H1 (cell line): ENCODE measurements around the gene DCTPP1. TPM values are rescaled to one million over a fixed set of nuclear protein-coding genes. Genes with fewer than 3 reads are reported as not detected.

Source experiments
- CTCF ChIA-PET: fragments of 300-600 bp; sonication (Branson Sonifier 250); formaldehyde crosslinking; loops from one replicate; lab custom pipeline; 2021; ENCODE audit not compliant: partially characterized antibody; lab: Charles Lee
- POLR2A ChIA-PET: fragments of 300-600 bp; sonication (Branson Sonifier 250); formaldehyde crosslinking; loops from one replicate; lab custom pipeline; 2021; ENCODE audit warnings: inconsistent platforms; ENCODE audit not compliant: partially characterized antibody; lab: Charles Lee
- DNase-seq, 2 experiments: peaks; one replicate each; pipeline versions ENCODE4 v3.0.0 to v3.0.0-alpha.2; 2010 to 2022; ENCODE audit warnings: low spot score in 2 of 2, low read depth in 1 of 2, mixed read lengths in 1 of 2
- FAIRE-seq: peaks from 2 replicates; lab custom pipeline; 2011; peaks lifted over from hg19 to GRCh38; lab: Jason Lieb, UNC
- H2AFZ ChIP-seq: 2 replicates; pipeline ENCODE4 v1.8.1; 2012; ENCODE audit warnings: low read length, inconsistent platforms
- H2AK5ac ChIP-seq: 2 replicates; pipeline ENCODE4 v1.6.1; 2013; ENCODE audit warnings: low read depth, low read length
- H2BK120ac ChIP-seq: replicated peaks from 2 replicates; pipeline ENCODE3; 2013; ENCODE audit warnings: low read depth, low read length, inconsistent platforms
- H2BK12ac ChIP-seq: 2 replicates; pipeline ENCODE4 v1.6.1; 2013; ENCODE audit warnings: low read depth, low read length
- H2BK15ac ChIP-seq: 2 replicates; pipeline ENCODE4 v1.6.1; 2013; ENCODE audit warnings: low read length
- H2BK20ac ChIP-seq: 2 replicates; pipeline ENCODE4 v1.6.1; 2013; ENCODE audit warnings: low read length
- H2BK5ac ChIP-seq: 2 replicates; pipeline ENCODE4 v1.6.1; 2013; ENCODE audit warnings: low read depth, low read length
- H3K14ac ChIP-seq: 2 replicates; pipeline ENCODE4 v1.6.1; 2013; ENCODE audit warnings: inconsistent platforms; ENCODE audit not compliant: insufficient read length
- H3K18ac ChIP-seq: 2 replicates; pipeline ENCODE4 v1.6.1; 2013; ENCODE audit warnings: low read length; ENCODE audit errors: extremely low read depth
- H3K23ac ChIP-seq: 2 replicates; pipeline ENCODE4 v1.6.1; 2013; ENCODE audit warnings: inconsistent platforms; ENCODE audit not compliant: insufficient read length
- H3K23me2 ChIP-seq: 2 replicates; pipeline ENCODE4 v1.6.1; 2013; ENCODE audit warnings: low read depth, low read length
- H3K27ac ChIP-seq: 2 replicates; pipeline ENCODE4 v1.6.1; 2011; ENCODE audit warnings: low read depth, low read length, inconsistent platforms
- H3K27me3 ChIP-seq, 4 experiments: replicated peaks in 1 of 4; 1 replicate in 1 of 4; 2 replicates in 3 of 4; pipeline versions ENCODE4 v1.6.1 to v1.8.1; 2011 to 2013; ENCODE audit warnings: low read length in 3 of 4, mild to moderate bottlenecking in 3 of 4, inconsistent platforms in 2 of 4, mixed read lengths in 2 of 4, moderate library complexity in 1 of 4; ENCODE audit not compliant: control insufficient read depth in 3 of 4, insufficient read depth in 3 of 4; ENCODE audit errors: extremely low read depth in 1 of 4
- H3K36me3 ChIP-seq, 4 experiments: 2 replicates each; pipeline versions ENCODE4 v1.6.1 to v1.8.1; 2011 to 2013; ENCODE audit warnings: mild to moderate bottlenecking in 4 of 4, low read length in 3 of 4, moderate library complexity in 2 of 4, control low read depth in 1 of 4, inconsistent platforms in 1 of 4; ENCODE audit not compliant: insufficient read depth in 4 of 4, control insufficient read depth in 2 of 4
- H3K4ac ChIP-seq: replicated peaks from 2 replicates; pipeline ENCODE3; 2013; ENCODE audit warnings: low read length, low read depth, mixed read lengths, inconsistent platforms; ENCODE audit not compliant: insufficient read length
- H3K4me1 ChIP-seq, 4 experiments: replicated peaks in 1 of 4; 1 replicate in 1 of 4; 2 replicates in 3 of 4; pipeline versions ENCODE4 v1.6.1 to v1.8.1; 2011 to 2013; ENCODE audit warnings: low read length in 3 of 4, inconsistent platforms in 2 of 4, mixed read lengths in 1 of 4; ENCODE audit not compliant: insufficient read depth in 4 of 4, control insufficient read depth in 3 of 4
- H3K4me2 ChIP-seq, 2 experiments: 2 replicates each; pipeline versions ENCODE4 v1.6.1 to v1.8.1; 2011 to 2013; ENCODE audit warnings: low read depth in 2 of 2, low read length in 2 of 2, control low read depth in 1 of 2, inconsistent platforms in 1 of 2, mild to moderate bottlenecking in 1 of 2; ENCODE audit not compliant: insufficient read depth in 1 of 2
- H3K4me3 ChIP-seq, 4 experiments: fragments of 200-600, 300-600 bp in 1 of 4; sonication (generic), shearing (Covaris generic), sonication (Bioruptor Twin) in 1 of 4; 2 replicates each; pipeline versions ENCODE4 v1.5.1 to v1.8.1; 2011 to 2016; ENCODE audit warnings: low read length in 4 of 4, low read depth in 3 of 4, control low read depth in 2 of 4, inconsistent platforms in 2 of 4, mild to moderate bottlenecking in 2 of 4, mixed read lengths in 1 of 4, moderate library complexity in 1 of 4; ENCODE audit not compliant: insufficient read depth in 2 of 4; ENCODE audit errors: extremely low read depth in 1 of 4
- H3K56ac ChIP-seq: replicated peaks from 2 replicates; pipeline ENCODE3; 2013; ENCODE audit warnings: low read depth, mild to moderate bottlenecking, mixed read lengths, low read length, inconsistent platforms; ENCODE audit not compliant: insufficient read length
- H3K79me1 ChIP-seq: 2 replicates; pipeline ENCODE4 v1.6.1; 2013; ENCODE audit warnings: low read depth, low read length, control low read depth
- H3K79me2 ChIP-seq, 2 experiments: 2 replicates each; pipeline versions ENCODE4 v1.6.1 to v1.8.1; 2012 to 2013; ENCODE audit warnings: low read length in 2 of 2, mild to moderate bottlenecking in 2 of 2, inconsistent platforms in 1 of 2; ENCODE audit not compliant: insufficient read depth in 2 of 2, control insufficient read depth in 1 of 2
- H3K9ac ChIP-seq, 4 experiments: replicated peaks in 1 of 4; 1 replicate in 1 of 4; 2 replicates in 3 of 4; pipeline versions ENCODE4 v1.6.1 to v1.8.1; 2011 to 2013; ENCODE audit warnings: low read depth in 3 of 4, low read length in 3 of 4, control low read depth in 2 of 4, mild to moderate bottlenecking in 2 of 4, moderate library complexity in 2 of 4, inconsistent platforms in 1 of 4; ENCODE audit errors: extremely low read depth in 1 of 4
- H3K9me3 ChIP-seq, 2 experiments: 2 replicates each; pipeline versions ENCODE4 v1.6.1 to v1.8.1; 2012 to 2013; ENCODE audit warnings: mild to moderate bottlenecking in 2 of 2, moderate library complexity in 2 of 2, control low read depth in 1 of 2, inconsistent platforms in 1 of 2, low read depth in 1 of 2, low read length in 1 of 2, mixed read lengths in 1 of 2; ENCODE audit not compliant: insufficient read depth in 2 of 2
- H4K20me1 ChIP-seq, 2 experiments: replicated peaks in 1 of 2; 2 replicates each; pipeline versions ENCODE3 to v1.8.1; 2011 to 2013; ENCODE audit warnings: inconsistent platforms in 2 of 2, low read length in 2 of 2, mild to moderate bottlenecking in 1 of 2; ENCODE audit not compliant: insufficient read depth in 2 of 2, control insufficient read depth in 1 of 2
- H4K5ac ChIP-seq: 2 replicates; pipeline ENCODE4 v1.6.1; 2013; ENCODE audit warnings: low read length, low read depth, mixed read lengths, inconsistent platforms; ENCODE audit not compliant: insufficient read length
- H4K8ac ChIP-seq: 2 replicates; pipeline ENCODE4 v1.8.0; 2013; ENCODE audit warnings: mild to moderate bottlenecking, moderate library complexity, low read length, inconsistent platforms; ENCODE audit not compliant: insufficient read depth; ENCODE audit errors: extremely low read depth
- H4K91ac ChIP-seq: replicated peaks from 2 replicates; pipeline ENCODE3; 2013; ENCODE audit warnings: low read length, mixed read lengths, inconsistent platforms; ENCODE audit not compliant: insufficient read length
- CBX5 ChIP-seq: fragments of 300-800, 300-1000 bp; sonication (generic); IDR thresholded peaks from 2 replicates; pipeline ENCODE4 v1.7.1; 2016; ENCODE audit warnings: antibody characterized with exemption, low read length, low read depth
- EGR1 ChIP-seq: IDR thresholded peaks from 2 replicates; pipeline ENCODE4 v1.6.1; 2011; ENCODE audit warnings: low read depth, low read length, borderline replicate concordance
- MAFK ChIP-seq: IDR thresholded peaks from 2 replicates; pipeline ENCODE4 v1.6.1; 2012; ENCODE audit warnings: low read depth, mild to moderate bottlenecking, improper control_type of control experiment, low read length
- POLR2AphosphoS5 ChIP-seq: IDR thresholded peaks from 2 replicates; pipeline ENCODE4 v1.6.1; 2011; ENCODE audit warnings: low read depth, low read length
- RNF2 ChIP-seq: fragments of 200-900, 300-1000 bp; sonication (generic); IDR thresholded peaks from 2 replicates; pipeline ENCODE4 v1.7.1; 2016; ENCODE audit warnings: borderline replicate concordance, low read depth, mild to moderate bottlenecking, antibody characterized with exemption, low read length; ENCODE audit not compliant: poor library complexity, severe bottlenecking; ENCODE audit errors: missing control alignments
- RXRA ChIP-seq: IDR thresholded peaks from 2 replicates; pipeline ENCODE4 v1.6.1; 2011; ENCODE audit warnings: low read depth, mild to moderate bottlenecking, low read length, moderate library complexity; ENCODE audit not compliant: insufficient read depth
- SP4 ChIP-seq: IDR thresholded peaks from 2 replicates; pipeline ENCODE4 v1.6.1; 2012; ENCODE audit warnings: low read length, inconsistent platforms
- SUZ12 ChIP-seq: fragments of 200-600 bp; sonication (generic); IDR thresholded peaks from 2 replicates; pipeline ENCODE4 v1.6.1; 2012; ENCODE audit warnings: mild to moderate bottlenecking, inconsistent platforms, low read length, moderate library complexity, mixed read lengths
- TEAD4 ChIP-seq: IDR thresholded peaks from 2 replicates; pipeline ENCODE4 v1.6.1; 2012; ENCODE audit warnings: low read depth, low read length, inconsistent platforms, mixed read lengths
- WGBS, 2 experiments: shearing (Covaris generic) in 1 of 2; methylation state at CpG; one replicate each; pipeline versions ENCODE4 v1.1.6 to v1.1.7; 2013 to 2015; ENCODE audit warnings: low lambda C conversion rate in 2 of 2, mixed read lengths in 2 of 2, inconsistent platforms in 1 of 2, low coverage in 1 of 2, missing lambda C conversion rate in 1 of 2; ENCODE audit not compliant: insufficient replicate concordance in 2 of 2, insufficient coverage in 1 of 2, insufficient read length in 1 of 2; ENCODE audit errors: extremely low coverage in 1 of 2, missing lambda C conversion rate in 1 of 2; 5-methylcytosine and 5-hydroxymethylcytosine counted together
- polyA plus RNA-seq, 7 experiments: library from polyadenylated mRNA; depleted of rRNA in 3 of 7; stranded (reverse) in 5 of 7; unstranded in 2 of 7; fragments of >200 nt in 5 of 7; fragments of 200-250 nt in 2 of 7; gene quantifications; 1 replicate in 5 of 7; 2 replicates in 1 of 7; 4 replicates in 1 of 7; pipeline versions ENCODE4 v1.2.1 to v1.2.3, GENCODE V29; 2011 to 2013; ENCODE audit warnings: missing spikeins in 2 of 7, mixed read lengths in 2 of 7
- total RNA-seq: library from RNA; stranded (reverse); fragmentation: NEBNext Ultra II Directional; extraction: Animal tissue kit (Norgen Biotek cat#: 25700); gene quantifications from 2 replicates; pipeline ENCODE4 v1.2.1, GENCODE V29; 2021

Gene DCTPP1
- total and polyA plus RNA-seq, 2 of the 8 experiments (the other 6 are each of a cell fraction or from before 2014, with no cell fraction given), result 94.5 to 103 TPM

DNA sequence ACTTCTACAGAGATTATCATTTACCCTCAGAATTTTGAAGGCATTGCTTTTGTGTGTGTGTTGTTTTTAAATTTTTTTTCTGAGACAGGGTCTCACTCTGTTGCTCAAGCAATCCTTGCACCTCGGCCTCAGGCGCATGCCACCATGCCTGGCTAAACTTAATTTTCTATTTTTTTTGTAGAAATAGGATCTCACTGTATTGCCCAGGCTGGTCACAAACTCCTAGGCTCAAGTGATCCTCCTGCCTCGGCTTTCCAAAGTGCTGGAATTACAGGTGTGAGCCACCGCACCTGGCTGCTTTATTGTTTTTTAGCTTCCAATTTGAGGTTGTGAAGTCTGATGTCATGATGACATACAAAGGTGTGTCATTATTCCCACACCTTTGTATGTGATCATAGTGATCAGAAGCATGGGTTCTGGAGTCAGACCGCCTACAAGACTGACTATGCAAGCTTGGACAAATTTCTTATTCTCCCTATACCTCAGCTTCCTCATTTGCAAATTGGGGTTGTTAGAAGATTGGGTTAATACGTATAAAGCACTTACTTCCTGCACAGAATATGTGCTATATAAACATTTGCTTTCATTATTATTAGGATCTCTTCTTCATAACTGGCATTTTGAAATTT is 10.0 kb upstream of the DCTPP1 start:
- no peak overlapping the region for H3K18ac ChIP-seq
- WGBS, 2 experiments, result 82% methylated on average over 6 of the region's 6 CpGs; no CpG with 5 or more reads in 1 of the 2 experiments
- H2AK5ac ChIP-seq, result no peak overlapping the region
- no peak overlapping the region for H2AFZ ChIP-seq
- peaks cover 0 to 10% of the 10 kb centered on the region in 2 experiments; a peak in 1 of 4 replicates for H3K79me2 ChIP-seq
- H3K4me2 ChIP-seq, result no peak overlapping the region
- H3K56ac ChIP-seq, result no peak overlapping the region
- H3K14ac ChIP-seq, result no peak overlapping the region
- no peak overlapping the region for H2BK5ac ChIP-seq
- H3K79me1 ChIP-seq, result peaks cover 5% of the 10 kb centered on the region
- H2BK12ac ChIP-seq, result no peak overlapping the region
- peaks cover 0 to under 1% of the 10 kb centered on the region in 2 experiments for H4K20me1 ChIP-seq
- no peak overlapping the region for H2BK20ac ChIP-seq
- peaks cover under 1% of the 10 kb centered on the region; the same call in 1 of the 2 replicates for H3K23me2 ChIP-seq
- H4K5ac ChIP-seq, result no peak overlapping the region
- H2BK15ac ChIP-seq, result no peak overlapping the region
- H4K91ac ChIP-seq, result no peak overlapping the region
- H3K9ac ChIP-seq, result no peak overlapping the region
- DNase-seq, result no peak
- H3K27ac ChIP-seq, result no peak overlapping the region
- peaks cover 0 to 7% (median 3%) of the 10 kb centered on the region in 4 experiments; a peak in 5 of 7 replicates for H3K4me1 ChIP-seq
- no peak overlapping the region for H4K8ac ChIP-seq
- H3K4ac ChIP-seq, result no peak overlapping the region
- TF ChIP-seq TEAD4, result no peak
- no peak for TF ChIP-seq SUZ12
- no peak for TF ChIP-seq MAFK
- TF ChIP-seq EGR1, result no peak
- no peak for TF ChIP-seq CBX5
- no peak for TF ChIP-seq RNF2
- no peak for TF ChIP-seq RXRA
- no peak for TF ChIP-seq POLR2AphosphoS5
- no peak for TF ChIP-seq SP4
- TF ChIP-seq, all 59 proteins: peak for 0
- Histone ChIP-seq H3K9me3 (no peaks in the 10 kb centered on the region), H2BK120ac (no peak overlapping the region), H3K27me3 (0 out of 7 replicates have a peak, but pooled peaks cover 0 to 4% (median 0%) of the 10 kb centered on the region in 4 experiments), H3K23ac (no peak overlapping the region), H3K36me3 (peaks cover 0 to 13% (median 0%) of the 10 kb centered on the region in 4 experiments; a peak in 1 of 8 replicates), H3K4me3 (no peak overlapping the region)
- POLR2A ChIA-PET, result no interaction called here
- CTCF ChIA-PET, result interaction anchor here (1.2 to 1.5 kb wide), 4 partner anchors 10 to 176 kb away, joined by 3 to 4 read pairs (median 4); no protein-coding TSS in a partner anchor
- no peak for FAIRE-seq
